T47D (cell line): ENCODE measurements around the gene HSPBP1.

Experiments used
- DNase-seq, 2 experiments: peaks; one replicate each; pipeline versions ENCODE4 v3.0.0 to v3.0.0-alpha.2; 2011 to 2012; ENCODE audit warnings: low read depth in 1 of 2, low spot score in 1 of 2
- JUND ChIP-seq: IDR thresholded peaks from 2 replicates; pipeline ENCODE4 v1.6.1; 2012; ENCODE audit warnings: low read depth
- in situ Hi-C: cut with HindIII; loops from 2 replicates; pipeline ENCODE4 v1.10.0; 2016; ENCODE audit warnings: low sequenced_read_pairs, low pct_unique_long_range_greater_than_20kb

The HSPBP1 gene

DNA sequence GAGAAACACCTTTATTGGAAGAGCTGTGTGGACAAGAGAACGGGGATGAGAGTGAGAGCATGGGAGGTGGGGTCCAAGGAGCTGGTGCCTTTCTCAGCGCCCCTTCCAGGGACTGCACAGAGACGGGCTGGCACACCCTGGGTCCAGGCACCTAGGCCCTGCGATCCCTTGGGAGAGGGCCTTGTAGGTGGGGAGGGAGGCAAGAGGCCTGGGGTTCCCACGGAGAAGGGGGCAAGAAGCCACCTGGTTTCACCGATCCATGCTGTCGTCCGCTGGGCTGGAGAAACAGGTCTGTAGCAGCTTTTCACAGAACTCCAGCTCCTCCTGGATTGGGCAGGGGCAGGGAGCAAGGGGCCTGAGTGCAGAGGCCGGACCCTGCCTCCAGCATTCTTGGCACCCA lies 17.6 kb downstream of the HSPBP1 start:
- TF ChIP-seq JUND, result no peak
- in situ Hi-C loops, result no loop called here
- DNase-seq, result no peak

DNA sequence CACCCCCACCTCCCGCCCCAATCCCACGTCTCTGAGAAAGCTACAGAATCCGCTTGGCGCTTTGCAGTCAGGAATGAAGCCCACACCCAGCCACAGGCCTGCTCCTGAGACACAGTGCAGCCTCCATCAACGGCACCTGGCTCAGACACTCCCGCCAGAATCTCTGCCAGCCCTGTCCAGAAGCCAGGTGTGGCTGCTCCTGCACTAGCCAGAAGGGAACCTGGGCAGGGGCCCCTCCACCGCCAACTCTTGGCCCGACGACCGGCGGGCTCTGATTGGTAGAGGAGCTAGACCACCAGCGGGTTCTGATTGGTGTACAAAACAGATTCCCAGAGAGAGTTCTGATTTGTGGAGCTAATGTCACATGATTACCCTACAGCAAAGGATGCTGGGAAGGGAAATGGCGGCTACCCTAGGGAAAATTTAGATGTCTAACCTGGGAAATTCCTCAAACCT lies 18.2 kb downstream of the HSPBP1 start:
- TF ChIP-seq JUND, result no peak
- no peak for DNase-seq

DNA sequence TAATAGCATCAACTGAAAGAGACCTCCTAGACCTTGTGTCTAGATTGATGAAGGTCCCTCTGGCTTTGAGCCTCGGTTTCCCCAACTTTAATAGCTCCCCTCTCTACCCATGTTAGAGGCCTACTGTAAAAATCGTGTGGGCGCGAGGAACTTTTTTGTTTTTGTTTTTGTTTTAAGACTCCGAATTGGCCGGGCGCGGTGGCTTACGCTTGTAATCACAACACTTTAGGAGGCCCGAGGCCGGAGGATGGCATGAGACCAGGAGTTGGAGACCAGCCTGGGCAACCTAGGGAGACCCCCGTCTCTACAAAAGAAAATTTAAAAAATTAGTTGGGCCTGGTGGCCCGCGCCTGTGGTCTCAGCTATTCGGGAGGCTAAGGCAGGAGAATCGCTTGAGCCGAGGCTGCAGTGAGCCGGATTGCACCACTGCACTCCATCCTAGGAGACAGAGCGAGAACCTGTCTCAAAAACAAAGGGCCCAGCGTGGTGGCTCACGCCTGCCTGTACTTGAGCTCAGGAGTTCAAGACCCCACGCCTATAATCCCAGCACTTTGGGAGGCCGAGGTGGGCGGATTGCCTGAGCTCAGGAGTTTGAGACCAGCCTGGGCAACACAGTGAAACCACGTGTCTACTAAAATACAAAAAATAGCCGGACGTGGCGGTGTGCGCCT lies 20.2 kb downstream of the HSPBP1 start:
- in situ Hi-C loops, result no loop called here
- TF ChIP-seq JUND, result no peak
- DNase-seq, result no peak

More for the DNA sequence above, 18.2 kb downstream of the HSPBP1 start:
- in situ Hi-C loops, result no loop called here

DNA sequence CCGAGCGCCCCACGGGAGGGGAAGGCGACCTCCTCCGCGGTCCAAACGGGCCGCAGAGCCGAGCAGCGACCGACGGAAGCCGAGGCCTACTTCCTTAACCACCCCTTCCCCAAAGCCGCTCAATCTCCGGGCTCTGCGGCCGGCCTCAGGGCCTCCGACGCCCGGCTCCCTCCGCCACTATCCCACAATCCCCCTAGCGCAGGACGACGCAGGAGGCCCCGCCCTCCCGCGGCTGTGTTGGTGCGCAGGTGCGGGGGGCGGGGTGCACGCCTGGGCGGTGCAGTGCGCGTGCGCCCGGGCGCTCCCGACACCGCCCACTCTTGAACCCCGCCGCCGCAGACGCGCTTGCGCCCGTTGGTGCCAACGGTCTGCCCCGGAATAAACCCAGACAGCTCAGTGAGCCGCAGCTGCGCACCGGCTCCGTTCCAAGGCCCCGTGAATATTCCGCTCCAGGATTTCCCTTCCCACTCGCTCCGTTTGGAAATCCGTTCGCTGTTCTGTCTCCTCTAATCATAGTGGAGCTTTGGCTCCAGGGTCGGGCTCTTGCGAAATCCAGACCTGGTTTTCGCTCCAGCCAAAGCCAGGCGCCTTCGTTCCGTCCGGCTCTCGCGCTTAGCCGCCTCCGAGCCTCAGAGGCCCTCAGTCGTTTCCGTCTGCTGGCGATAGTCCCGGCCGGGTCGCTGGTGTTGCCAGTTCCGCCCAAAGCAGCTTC lies 20.9 kb downstream of the HSPBP1 start, which contains the start of gene PPP6R1:
Gene PPP6R1, minus strand, starts transcription at position 190 of the 712 bp plus-strand sequence. CDS start 11,914 bp downstream, outside the sequence.
- TF ChIP-seq JUND, result peak; percentile 78
- peak; percentile 97 to 99 for DNase-seq
- in situ Hi-C loops, result no loop called here

DNA sequence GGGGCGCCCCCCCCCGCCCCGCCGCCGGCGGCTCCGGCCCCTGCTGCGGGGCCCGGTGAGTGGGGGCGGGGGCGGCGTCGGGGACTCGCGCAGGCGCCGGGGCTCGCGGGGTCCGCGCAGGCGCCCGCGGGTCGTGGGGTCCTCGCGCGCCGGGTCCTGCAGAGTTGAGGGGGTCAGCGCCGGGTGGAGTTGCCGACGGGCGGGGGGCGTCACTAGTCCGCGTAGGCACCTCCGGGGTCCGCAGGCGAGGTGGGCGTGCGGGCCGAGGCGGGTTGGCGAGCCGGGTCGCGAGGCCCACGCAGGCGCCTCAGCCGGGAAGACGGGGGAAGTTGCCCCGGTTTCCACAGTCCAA lies 21.5 kb downstream of the HSPBP1 start:
- no peak for DNase-seq
- TF ChIP-seq JUND, result no peak
- in situ Hi-C loops, result no loop called here

DNA sequence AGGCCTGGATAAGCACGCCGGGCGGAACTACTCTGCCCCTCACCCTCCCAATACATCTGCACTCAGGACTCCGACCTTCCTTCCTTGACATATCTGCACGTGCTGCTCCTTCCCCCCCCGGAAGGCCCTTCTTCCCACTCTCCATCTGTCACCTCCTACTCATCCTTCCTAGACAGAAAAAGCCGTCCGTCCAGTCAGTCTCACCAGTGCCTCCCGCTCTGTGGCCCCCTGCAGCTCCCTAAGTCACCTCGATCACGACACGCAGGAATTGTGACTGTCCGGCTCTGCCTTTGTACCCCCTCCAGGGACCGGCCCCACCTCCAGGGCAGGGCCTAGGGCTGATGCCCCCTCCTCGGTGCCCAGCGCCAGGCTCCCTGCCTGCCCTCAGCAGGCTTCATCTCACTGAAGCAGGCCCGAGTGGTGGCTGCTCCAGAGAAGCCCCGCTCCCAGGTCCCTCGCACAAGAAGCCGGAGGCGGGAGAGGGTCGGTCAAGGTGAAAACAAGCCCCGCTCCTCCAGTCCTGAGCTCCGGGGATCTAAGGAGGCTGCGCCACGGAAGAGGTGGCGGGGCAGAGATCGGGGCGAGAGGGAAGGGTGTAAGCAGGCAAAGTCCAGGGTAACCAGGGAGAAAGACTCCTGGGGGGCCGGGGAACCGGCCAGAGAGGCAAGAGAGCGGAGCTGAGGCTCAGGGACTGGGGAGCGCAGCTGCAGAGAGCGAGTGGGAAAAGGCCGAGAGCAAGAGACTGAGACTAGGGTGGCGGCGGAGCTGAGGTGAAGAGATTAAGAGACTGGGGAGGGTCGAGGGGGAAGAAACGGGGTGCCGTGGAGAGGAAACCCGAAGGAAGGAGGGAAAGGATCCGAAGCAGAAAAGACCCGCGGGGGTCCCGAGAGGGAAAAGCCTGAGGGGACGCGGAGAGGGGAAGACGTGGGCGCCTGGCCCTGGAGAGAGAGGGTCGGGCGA lies 22.2 kb downstream of the HSPBP1 start:
- peak in 1 of 2 experiments; percentile 13 for DNase-seq
- no peak for TF ChIP-seq JUND
- in situ Hi-C loops, result no loop called here

DNA sequence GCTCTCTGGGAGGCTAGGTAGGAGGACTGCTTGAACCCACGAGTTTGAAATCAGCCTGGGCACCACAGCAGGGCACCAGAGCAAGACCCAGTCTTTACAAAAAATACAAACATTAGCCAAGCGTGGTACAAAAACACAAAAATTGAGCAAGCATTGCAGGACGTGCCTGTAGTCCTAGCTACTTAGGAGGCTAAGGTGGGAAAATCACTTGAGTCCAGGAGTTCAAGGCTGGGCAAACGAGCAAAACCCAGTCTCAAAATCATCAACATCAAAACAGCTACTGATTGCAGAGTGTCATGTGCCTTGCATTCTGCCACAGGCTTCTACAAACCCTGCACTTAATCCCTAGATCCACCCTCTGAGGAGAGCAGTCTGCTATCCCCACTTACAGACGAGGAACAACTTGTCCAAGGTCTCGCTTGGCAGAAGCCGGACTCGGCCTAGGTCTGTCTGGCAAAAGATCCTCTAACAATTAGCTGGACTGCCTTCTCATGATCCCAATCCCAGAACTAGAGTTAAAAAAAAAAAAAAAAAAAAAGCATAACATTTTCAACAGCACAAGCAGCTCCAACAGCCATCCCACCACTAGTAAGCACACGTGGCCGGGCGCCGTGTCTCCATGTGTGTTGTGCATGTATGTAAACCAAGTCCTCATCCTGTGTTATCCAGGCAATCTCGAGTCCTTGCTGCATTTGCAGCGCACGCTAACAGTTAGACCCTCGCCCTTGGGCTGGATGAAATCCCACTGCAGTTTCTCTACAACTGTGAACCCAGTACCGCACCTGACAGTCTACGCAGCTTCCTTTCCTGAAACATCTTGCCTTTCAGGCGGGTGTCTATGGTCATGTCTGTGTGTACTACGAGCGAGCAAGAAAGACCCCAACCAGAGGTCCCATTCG lies 23.1 kb downstream of the HSPBP1 start:
- DNase-seq, result no peak
- in situ Hi-C loops, result no loop called here
- no peak for TF ChIP-seq JUND

DNA sequence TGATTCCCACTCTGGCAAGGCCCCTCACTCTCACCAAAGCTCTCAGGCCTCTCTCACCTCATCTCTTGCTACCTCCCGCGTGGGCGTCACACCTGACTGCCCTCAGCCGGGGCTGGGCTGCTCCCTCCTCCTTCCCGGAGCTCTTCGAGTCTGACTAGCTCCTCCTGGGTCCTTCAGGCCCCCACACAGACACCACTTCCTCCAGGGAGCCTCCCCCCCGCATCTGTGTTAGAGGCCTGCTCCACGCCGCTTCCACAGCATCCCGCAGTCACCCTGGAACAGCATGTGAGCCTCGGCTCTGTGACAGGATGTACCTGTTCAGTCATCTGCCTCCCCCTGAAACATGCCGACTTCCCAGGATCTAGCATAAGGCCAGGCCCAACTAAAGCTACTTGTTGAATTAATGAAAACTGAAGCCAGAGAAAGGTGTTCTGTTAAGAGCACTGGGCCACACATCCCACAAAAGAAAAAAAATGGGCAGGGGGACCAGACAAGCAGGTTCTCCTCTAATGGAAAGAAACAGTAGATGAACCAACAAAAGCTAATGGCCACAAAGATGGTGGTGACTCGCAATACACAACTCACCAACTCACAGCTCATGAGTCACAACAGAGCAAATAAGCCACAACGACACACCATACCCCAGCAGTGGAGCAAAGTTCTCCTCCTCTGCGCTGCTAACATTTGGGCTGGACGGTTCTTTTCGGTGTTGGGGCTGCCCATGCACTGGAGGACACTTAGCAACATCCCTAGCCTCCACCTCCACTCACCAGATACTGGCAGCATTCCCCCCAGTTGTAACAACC lies 24.1 kb downstream of the HSPBP1 start:
- no peak for DNase-seq
- in situ Hi-C loops, result no loop called here
- TF ChIP-seq JUND, result no peak

DNA sequence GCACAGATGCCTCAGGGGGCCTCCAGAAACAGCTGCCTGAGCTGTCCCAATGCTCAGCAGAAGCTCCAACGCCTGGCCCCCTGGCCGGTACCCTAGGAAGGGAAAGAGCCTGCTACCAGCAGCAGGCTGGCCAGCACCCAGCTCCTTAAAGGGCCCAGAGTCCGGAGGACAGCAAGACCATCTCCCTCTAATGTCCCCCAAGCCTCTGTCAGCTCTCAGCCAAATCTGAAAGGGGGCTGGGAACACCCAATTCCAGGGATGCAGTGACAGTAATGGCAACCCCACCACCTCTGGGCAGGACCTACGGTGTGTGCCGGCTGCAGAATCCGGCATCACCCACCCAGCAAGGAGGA lies 25.3 kb downstream of the HSPBP1 start:
- no peak for TF ChIP-seq JUND

DNA sequence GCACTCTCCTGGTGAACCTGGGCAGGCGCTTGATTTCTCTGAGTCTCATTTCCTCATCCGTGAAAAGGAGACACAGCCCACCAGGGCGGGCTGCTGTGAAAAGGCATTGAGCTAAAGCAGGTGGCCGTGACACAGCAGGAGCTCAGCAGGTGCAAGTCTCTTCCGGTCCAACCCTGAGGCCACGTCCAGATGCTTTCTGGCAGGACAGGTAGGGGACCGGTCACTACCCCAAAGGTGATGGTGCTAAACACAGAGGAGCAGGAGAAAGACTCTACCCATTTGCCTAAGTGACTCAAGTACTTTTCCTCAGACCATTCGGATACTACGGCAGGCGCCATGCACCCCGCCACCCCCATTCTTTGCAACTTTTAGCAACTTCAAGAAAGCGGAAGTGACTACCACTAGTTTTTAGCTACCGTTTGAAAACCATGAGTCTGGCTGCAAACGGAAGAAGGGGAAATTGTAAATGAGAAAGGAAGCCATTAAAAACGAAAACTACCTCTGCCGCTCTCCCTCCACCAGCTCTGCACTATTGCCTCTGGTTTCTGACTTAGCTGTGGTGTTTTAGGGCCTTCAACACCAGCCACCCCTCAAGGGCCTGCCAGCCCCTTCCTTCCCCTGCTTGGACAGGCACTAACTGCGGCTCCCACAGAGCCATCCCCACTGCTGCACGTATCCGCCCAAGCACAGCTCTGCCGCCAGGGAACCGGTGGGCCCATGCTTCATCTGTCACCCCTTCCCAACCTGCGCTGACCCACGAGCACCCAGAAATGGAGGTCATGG lies 25.9 kb downstream of the HSPBP1 start:
- in situ Hi-C loops, result no loop called here
- no peak for DNase-seq
- TF ChIP-seq JUND, result no peak

More for the DNA sequence above, 25.3 kb downstream of the HSPBP1 start:
- no peak for DNase-seq
- in situ Hi-C loops, result no loop called here
